HG02870 (cell line): ENCODE results near the gene ANGPT4.
"Not testable (repeated sequence)": the region's sequence is repeated elsewhere in the genome, so short reads cannot be mapped to it uniquely, and the experiment has no call there.

Experiments
- ATAC-seq: cut with Tn5 transposase; IDR thresholded peaks from one replicate; pipeline ENCODE4 v1.9.1; 2021; ENCODE audit warnings: mild to moderate bottlenecking, moderate library complexity; ENCODE audit not compliant: unreplicated experiment

Gene ANGPT4

DNA sequence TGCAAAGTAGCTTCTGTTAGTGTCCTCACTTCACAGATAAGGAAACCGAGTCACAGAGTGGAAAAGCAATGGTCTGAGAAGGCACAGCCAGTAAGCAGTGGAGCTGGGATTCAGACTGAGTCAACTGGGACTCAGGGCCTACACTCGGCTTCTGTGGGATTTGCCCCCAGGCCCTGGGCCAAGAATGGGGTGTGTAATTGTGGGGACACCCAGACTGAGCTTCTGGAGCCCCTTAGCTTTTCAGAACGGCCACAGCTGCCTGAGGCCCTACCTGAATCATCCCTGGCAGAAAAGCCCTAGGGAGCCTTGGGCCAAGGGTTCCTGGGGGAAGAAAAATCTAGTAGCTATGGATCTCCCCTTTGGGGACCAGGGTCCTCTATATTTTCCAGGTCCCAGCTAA is 6.5 kb downstream of the ANGPT4 start:
- no peak for ATAC-seq

DNA sequence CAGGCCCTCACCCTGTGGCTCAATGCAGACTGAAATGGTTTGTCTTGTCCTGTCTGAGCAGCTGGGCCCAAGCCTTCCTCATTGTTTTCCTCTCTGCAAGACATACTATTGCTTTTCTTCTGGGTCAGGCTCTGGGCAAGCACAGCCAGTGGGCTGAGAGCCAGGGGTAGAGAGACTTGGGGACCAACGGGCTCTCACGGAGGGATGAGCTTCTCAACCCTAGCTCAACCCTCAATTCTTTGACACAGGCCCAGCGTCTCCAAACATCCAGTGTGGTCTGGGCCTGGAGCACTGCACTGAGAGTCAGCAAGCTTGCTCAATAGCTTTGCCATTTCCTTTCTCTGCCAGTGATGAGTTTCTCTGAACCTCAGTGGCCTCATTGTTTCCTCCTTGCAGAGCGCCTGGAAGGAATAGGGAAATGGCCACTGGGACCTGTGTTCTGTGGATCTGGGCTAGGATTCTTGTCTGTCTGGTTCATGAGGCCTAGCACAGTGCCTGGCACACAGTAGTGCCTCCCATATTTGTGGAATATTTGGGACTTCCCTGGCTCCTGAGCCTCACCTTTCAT is 9.3 kb downstream of the ANGPT4 start:
- ATAC-seq = no peak

DNA sequence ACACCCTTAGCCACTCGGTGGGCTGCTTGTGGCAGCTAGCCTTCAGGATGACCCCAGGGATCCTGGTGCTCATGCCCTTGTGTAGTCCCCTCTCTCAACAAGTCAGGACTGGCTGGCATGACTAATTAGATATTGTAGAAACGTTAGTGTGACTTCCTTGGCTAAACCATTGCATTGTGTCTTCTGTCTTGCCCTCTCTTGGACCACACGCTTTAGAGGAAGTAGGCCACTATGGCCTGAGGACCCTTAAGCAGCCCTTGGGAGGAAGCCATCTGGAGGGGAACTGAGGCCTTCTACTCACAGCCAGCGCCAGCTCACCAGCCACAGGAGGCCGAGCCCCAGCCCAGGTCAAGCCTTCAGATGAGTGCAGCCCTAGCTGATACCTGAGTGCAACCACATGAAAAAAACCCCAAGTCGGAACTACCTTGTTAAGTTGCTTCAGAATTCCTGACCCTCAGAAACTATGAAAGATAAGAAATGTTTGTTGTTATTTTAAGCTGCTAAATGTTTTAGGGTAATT is 10.1 kb downstream of the ANGPT4 start:
- ATAC-seq = no peak

DNA sequence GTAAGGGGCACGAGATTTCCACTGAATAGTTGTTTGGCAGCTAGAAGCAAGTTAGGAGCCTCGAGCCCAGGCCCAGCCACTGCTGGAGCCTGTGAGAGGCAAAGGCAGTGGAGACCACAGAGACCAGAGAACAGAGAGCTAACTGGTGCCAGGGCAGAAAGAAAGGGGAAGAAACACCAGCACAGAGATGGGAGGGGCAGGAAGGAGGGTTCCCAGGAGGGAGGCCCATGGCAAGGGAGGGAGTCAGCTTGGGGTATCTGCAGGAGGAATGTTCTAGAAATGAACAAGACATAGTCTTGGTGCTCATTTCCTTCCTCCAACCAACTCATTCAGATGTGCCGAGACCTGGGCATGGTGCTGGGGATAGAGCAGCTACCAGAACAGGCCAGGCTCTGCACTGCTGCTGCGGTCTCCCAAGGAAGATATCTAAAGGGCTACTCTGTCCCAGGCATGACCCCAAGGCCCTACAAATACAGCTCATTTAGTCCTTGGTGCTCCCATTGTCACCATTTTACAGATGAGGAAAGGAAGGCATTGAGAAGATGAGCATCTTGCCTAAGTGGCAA is 10.7 kb downstream of the ANGPT4 start:
- ATAC-seq = no peak

DNA sequence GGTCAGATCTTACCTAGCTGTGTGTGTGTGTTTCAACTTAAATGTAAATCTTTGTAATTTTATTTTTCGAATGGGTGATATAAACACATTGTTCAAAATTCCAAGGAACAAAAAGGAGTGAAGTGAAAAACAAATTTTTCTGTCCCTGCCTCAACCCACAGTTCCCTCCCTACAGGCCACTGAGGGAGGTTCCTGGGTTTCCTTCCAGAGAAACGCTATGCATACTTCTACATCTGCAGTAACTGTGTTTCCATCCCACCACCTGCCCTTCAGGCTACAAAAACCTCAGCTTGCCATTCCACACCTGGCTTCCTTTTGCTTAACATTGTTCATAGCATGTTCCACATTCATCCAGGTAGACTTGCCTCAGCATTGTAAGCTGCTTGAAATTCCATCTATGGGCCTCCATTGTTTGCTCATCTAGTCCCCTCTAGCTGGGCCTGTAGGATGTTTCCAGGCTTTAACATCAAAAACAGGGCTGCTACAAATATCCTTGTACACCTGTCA is 12.0 kb downstream of the ANGPT4 start:
- ATAC-seq = no peak

DNA sequence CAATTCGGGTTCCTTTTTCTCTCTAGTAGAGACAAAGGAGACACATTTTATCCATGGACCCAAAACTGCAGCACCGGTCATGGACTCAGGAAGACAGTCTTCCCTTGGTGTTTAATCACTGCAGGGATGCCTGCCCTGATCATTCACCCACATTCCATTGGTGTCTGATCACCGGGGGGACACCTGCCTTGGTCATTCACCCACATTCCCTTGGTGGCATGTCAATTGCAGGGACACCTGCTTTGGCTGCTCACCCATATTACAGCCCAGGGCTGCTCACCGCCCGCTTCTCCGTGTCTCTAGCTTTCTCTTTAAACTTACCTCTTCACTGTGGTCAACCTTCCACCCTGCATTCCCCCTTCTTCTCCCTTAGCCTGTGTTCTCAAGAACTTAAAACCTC is 18.7 kb downstream of the ANGPT4 start:
- not testable (repeated sequence) for ATAC-seq

DNA sequence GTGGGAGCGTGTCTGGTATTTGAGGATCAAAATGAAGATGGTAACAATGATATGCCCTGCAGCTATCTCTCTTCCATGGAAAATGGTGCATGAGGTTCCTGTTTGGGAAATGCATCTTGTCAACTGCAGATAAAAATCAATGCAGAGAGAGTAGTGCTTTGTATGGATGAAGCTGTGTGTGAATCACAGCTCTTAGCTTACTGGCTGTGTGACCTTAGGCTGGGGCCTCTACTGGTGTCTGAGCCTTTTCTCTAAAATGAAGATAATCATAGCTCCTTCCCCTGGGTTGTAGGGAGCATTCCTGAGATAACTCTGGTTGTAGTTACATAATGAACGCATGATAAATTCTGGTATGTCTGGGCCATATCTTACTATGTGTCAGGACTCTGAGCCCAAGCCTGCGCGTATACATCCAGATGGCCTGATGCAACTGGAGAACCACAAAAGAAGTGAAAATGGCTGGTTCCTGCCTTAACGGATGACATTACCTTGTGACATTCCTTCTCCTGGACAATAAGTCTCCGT is 19.6 kb downstream of the ANGPT4 start:
- ATAC-seq = no peak

DNA sequence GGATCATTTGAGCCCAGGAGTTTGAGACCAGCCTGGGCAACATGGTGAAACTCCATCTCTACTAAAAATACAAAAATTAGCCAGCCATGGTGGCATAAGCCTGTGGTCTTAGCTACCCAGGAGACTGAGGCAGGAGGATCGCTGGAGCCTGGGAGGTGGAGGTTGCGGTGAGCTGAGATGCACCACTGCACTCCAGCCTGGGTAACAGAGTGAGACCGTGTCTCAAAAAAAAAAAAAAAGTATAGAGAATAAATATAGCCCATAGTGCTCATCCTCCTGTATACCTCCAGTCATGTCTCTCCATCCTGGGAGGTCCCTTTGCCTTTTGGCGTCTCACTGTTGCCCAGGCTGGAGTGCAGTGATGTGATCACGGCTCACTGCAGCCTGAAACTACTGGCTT is 23.8 kb downstream of the ANGPT4 start:
- ATAC-seq = not testable (repeated sequence)

DNA sequence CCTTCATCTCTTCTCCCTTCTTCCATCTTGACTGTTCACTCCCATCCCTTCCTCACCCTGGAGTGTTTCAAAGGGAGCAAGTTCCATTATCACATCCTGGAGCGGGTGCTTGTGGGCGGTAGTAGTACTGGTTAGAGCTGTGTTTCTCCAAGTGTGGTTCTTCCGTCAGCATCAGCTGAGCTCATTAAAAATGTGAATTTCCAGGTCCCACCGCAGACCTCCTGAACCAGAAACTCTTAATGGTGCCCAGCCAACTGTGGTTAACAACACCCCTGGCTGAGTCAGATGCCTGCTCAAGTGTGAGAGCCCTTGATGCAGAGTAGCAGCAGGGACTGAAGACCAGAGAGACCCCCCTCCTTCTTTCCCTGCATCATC is 24.4 kb downstream of the ANGPT4 start:
- no peak for ATAC-seq

DNA sequence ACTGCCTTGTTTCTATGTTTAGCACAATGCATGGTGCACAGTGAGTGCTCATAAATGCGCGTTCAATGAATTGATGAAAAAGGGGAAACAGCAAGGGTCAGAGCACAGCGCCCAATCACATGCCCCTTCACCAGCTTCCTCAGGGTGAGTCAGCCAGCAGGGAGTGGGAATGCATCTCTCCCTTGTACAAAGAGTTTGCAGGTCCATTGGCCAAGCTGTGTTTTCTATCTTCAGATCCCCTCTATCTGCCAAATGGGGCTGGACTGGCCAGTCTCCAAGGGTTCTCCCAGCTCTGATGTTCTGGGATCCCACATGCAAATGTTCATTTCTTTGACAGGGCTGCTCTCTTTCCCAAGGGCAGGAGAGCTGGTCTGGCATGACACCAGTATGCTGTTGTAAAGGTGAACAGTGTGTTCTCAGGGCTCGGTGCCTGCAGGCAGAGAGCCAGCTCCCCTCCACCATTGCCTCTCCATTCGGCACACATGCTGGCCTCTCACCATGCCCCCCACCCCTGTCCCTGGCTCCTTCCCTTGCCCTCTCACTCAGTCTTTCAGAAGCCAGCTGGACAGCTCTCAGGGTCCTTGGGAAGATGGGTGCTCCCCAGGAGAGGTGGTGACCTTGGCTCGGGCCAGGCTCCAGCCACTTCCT is 25.0 kb downstream of the ANGPT4 start:
- no peak for ATAC-seq

DNA sequence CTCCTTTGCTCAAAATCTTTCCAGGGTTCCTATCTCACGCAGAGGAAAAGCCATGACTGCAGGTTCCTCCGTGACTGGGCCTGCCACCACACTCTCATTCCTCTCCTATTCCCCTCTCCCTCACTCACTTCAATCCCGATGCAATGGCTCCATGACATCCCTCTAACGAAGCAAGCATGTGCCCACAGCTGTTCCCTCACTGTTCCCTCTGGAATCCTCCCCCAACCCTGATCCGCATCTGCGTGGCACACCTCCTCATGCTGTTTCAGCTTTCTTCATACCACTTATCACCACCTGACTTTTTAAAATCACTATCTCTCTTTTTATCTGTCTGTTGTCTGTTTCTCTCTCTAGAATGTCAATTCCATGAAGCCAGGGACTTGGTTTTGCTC is 25.5 kb downstream of the ANGPT4 start:
- ATAC-seq = no peak

DNA sequence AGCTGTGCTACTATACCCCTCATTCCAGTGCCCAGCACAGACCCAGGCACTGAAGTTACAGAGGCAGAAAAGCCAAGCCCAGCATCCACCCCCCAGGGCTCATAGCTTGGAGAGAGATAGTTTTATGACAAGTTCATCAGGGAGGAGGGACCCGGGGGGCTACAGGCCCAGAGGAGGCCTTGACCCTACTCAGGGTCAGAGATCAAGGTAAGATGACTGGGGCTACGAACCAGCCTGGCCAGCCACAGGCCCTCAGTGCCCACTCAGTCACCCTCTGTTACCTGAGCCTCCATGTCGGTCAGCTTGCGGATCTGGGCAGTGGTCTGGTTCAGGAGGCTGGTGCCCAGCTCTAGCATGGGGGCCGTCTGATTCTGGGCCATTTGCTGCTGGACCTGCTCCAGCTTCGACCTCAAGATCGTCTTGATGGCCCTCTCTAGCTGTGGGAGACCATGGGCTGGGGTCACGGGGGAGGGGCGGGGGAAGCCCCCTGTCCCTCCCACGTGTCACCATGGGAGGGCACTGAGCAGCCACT is 26.1 kb downstream of the ANGPT4 start:
- no peak for ATAC-seq

DNA sequence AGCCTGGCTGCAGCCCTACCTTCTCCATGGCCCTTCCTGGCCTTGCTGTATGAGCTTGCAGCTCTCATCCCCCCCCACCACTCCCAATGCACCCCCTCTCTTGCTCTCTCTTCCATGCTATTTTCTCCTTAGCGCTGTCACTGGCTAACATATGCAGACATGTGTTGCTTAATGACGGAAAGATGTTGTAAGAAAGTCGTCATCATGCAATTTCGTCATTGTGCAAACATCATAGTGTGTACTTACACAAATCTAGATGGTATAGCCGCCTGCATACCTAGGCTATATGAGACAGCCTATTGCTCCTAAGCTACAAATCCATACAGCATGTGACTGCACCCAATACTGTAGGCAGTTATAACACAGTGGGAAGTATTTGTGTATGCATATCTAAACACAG is 27.0 kb downstream of the ANGPT4 start:
- ATAC-seq = no peak

DNA sequence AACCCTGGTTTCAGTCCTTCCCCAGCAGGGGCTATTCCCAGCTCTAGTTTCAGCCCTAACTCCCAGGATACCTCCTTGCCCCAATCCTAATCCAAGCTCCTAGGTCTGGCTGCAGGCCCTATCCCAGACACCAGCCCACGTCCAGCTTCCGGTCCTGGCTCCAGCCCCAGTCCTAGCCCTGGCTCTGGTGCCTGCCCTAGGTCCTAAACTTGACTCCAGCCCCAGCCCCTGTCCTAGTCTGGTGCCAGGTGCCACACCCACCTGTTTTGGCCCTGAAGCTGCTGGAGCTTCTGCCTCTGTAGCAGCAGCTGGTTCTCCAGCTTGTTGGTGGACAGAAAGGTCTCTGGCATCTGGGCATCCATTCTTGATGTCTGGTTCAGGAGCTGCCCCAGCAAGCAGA is 28.1 kb downstream of the ANGPT4 start:
- ATAC-seq = no peak

DNA sequence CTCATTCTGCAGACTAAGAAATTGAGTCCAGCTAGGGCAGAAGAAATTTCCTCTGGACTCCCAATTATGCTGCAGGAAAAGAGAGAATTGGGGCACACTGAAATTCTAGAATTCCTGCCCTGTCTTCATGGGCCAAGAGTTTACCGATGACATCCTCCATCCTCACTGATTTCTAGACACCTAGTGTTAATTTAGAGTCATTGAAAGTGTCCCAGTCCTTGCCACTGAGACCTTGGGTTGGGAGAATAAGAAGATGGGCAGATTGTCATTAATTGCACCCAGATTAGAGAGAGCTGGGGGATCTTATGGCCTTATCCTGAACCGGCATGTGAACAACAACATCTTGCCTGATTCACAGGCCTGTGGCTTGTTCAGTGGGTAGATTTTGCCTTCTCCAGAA is 29.0 kb downstream of the ANGPT4 start:
- no peak for ATAC-seq

DNA sequence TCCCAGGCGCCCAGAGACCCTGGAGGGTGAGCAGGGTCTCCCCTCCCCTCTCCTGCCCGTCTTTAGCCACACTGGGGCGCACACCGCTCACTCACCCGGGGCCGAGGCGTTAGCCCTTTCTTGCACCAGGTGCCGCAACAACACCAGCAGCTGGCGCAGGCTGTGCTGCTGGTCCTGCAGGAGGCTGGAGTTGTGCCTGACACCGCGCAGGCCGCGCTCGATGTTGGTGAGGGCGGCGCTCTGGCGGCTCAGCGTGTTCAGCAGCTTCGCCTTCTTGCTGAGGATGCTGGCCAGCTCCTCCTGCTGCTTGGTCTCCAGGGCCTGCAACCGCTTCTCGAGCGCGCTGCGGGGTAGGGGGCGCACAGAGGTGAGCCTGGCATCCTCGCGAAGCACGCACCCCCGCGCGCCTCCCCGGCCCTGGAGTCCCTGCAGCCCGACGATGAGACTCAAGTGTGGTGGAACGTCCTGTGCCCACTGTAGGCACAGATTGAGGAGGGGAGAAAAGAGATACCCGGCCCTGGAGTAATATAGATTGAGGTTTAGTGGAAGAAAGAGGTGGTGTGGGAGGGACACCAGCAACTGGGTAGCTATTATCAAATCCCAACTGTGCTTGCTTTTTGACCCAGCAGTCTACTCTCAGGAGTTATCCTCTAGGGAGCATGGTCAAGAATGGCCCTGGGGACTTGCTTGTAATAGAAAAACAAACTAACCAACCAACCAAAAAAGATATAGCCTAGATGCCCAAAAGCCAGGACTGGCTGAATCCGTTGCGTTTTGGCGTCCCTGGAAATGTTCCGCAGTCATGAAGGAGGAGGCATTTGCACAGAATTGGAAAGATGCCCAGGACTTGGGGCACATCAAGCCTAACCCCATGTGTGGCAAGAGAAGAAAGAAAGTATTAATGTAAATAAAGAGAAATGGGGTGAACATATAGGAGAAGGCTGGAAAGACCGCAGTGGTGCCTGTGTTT is 30.9 kb downstream of the ANGPT4 start:
- no peak for ATAC-seq

DNA sequence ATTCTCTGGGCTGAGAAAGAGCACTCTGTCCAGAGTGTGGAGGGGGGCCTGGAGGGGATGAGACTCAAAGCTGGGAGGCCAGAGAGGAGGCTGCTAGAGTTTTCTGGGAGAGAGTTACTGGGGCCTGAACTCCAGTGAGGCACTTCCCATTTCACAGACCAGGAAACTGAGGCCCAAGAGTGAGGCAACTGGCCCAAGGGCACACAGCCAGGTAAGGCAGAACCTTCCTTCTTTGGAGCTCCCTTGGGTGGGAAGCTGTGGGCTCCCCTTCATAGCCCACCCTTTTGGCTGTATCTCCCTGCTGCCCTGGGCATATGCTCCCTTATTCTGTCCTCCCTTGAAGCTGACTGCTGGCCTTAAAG is 34.4 kb downstream of the ANGPT4 start:
- ATAC-seq = no peak

DNA sequence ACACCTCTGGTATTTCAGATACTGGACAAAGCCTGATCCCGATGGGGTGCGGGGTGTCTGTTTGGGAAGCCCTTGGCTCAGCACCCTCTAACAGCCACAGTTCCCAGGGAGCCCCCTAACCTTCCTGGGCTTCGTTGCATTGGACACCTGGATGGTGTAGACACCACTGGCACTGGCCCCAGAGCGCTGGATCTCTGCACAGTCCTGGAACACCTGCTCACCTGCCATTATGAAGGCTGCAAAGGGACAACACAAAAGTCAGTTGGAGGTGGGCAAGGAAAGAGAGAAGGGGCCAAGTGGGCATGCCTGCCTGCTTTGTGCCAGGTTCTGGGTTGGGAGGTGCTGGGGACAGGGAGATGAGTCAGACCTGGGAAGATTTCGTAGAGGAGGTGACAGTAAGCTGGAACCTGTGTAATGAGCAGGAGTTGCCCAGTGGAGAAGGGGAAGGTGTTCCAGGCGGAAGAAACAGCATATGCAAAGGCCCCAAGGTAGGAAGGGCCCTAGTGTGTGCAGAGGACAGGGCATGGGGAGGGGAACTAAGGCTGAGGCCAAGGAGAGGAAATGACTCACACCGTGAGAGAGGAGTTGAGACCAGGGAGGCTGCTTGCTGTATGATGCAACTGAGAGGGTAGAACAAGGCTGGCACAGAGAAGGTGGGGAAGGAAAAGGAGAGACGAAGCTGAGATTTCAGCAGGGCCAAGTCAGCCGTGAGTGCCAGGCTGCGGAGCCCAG is 34.9 kb downstream of the ANGPT4 start:
- no peak for ATAC-seq

DNA sequence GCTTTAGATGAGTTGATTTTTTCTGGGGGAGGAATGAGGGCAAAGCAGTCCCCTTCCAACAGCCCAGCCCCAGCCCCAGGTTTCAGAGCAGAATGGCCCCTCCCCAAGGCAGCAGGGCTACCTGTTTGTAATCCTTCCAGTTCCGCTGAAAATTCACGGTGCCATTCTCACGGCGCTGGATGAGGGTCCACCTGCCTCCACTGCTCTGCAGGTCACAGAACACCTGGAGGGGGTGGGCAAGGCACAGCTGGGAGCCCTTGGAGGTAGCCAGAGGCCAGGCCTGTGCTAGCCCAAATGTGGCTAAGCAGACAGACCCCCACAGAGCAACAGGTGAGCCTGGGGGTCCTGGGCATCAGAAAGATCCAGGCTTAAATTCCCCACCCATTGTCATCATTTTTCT is 36.5 kb downstream of the ANGPT4 start:
- ATAC-seq = no peak
